Dermis blood vessel endothelial cell (primary cell): ENCODE results near the gene ZNF555. TPM values are rescaled to one million over a fixed set of nuclear protein-coding genes. Genes with fewer than 3 reads are reported as not detected.
A peak's percentile ranks its signal among the peaks of the same experiment; 100 is the strongest.
"Not testable (repeated sequence)": the region's sequence is repeated elsewhere in the genome, so short reads cannot be mapped to it uniquely, and the experiment has no call there.

Source experiments
- DNase-seq: peaks from one replicate; pipeline ENCODE4 v3.0.0; 2010
- total RNA-seq: library from RNA; depleted of rRNA; stranded (reverse); fragments of >200 nt; gene quantifications from 2 replicates; pipeline ENCODE4 v1.2.3, GENCODE V29; 2014

The ZNF555 gene
- total RNA-seq: 7.9 and 9.7 TPM in 2 replicates

GRCh38 chr19:2840794-2841791 lies at the start of gene ZNF555:
Gene ZNF555 (plus strand): TSS chr19:2841475. CDS start chr19:2841573, 98 bp downstream.
- peak; percentile 100 for DNase-seq

GRCh38 chr19:2791876-2792275 lies 49.4 kb upstream of the ZNF555 start:
- DNase-seq: no peak

GRCh38 chr19:2792666-2793065 lies 48.6 kb upstream of the ZNF555 start:
- not testable (repeated sequence) for DNase-seq

GRCh38 chr19:2793126-2793525 lies 48.1 kb upstream of the ZNF555 start:
- no peak for DNase-seq

GRCh38 chr19:2793577-2793976 lies 47.7 kb upstream of the ZNF555 start:
- no peak for DNase-seq

GRCh38 chr19:2795827-2796658 lies 45.2 kb upstream of the ZNF555 start:
- DNase-seq: no peak

- DNase-seq: no peak
Observed at GRCh38 chr19:2796659-2797266, 44.5 kb upstream of the ZNF555 start.

GRCh38 chr19:2797280-2797679 lies 44.0 kb upstream of the ZNF555 start:
- no peak for DNase-seq

- DNase-seq: no peak
Observed at GRCh38 chr19:2798158-2798685, 43.1 kb upstream of the ZNF555 start.

GRCh38 chr19:2798733-2799132 lies 42.5 kb upstream of the ZNF555 start:
- no peak for DNase-seq

GRCh38 chr19:2799273-2800020 lies 41.8 kb upstream of the ZNF555 start:
- no peak for DNase-seq

GRCh38 chr19:2800506-2800905 lies 40.8 kb upstream of the ZNF555 start:
- no peak for DNase-seq

- no peak for DNase-seq
Observed at GRCh38 chr19:2802826-2803225, 38.4 kb upstream of the ZNF555 start.

GRCh38 chr19:2803486-2804155 lies 37.7 kb upstream of the ZNF555 start:
- DNase-seq: no peak

GRCh38 chr19:2804156-2805004 lies 36.9 kb upstream of the ZNF555 start:
- DNase-seq: no peak

- no peak for DNase-seq
Observed at GRCh38 chr19:2805261-2805900, 35.9 kb upstream of the ZNF555 start.

GRCh38 chr19:2805991-2806649 lies 35.2 kb upstream of the ZNF555 start:
- DNase-seq: no peak

- DNase-seq: no peak
Observed at GRCh38 chr19:2806736-2807378, 34.4 kb upstream of the ZNF555 start.
